GM12891 (cell line): ENCODE results near the gene CD28.

ENCODE experiments used
- POLR2A ChIP-seq: IDR thresholded peaks from 2 replicates; pipeline ENCODE4 v1.6.1; 2011; ENCODE audit warnings: low read depth, low read length, control low read depth
- POLR2AphosphoS5 ChIP-seq: IDR thresholded peaks from 2 replicates; pipeline ENCODE4 v1.6.1; 2011; ENCODE audit warnings: low read depth, low read length, control low read depth
- TAF1 ChIP-seq: IDR thresholded peaks from 2 replicates; pipeline ENCODE4 v1.6.1; 2011; ENCODE audit warnings: low read depth, low read length, control low read depth

GRCh38 chr2:203763241-203763937 is 57.0 kb downstream of the CD28 start:
- TF ChIP-seq POLR2AphosphoS5 (no peak), TAF1 (no peak), POLR2A (no peak)
